GM13976 (cell line): ENCODE results near the gene YWHAE.
"Not testable (repeated sequence)": the region's sequence is repeated elsewhere in the genome, so short reads cannot be mapped to it uniquely, and the experiment has no call there.

ENCODE experiments used
- DNase-seq: peaks from one replicate; pipeline ENCODE4 v3.0.0; 2012; ENCODE audit warnings: low spot score
- in situ Hi-C: fragments of 300-500 bp; cut with MboI; formaldehyde crosslinking; loops from one replicate; pipeline ENCODE4 v1.12.0; 2022; ENCODE audit warnings: low sequenced_read_pairs, mixed read lengths, inconsistent platforms; ENCODE audit not compliant: unreplicated experiment
- TF ChIP-seq, protein P1 (sequence below): IDR thresholded peaks from 2 replicates; pipeline ENCODE4 v1.5.1; 2012; ENCODE audit warnings: borderline replicate concordance, mild to moderate bottlenecking; ENCODE audit not compliant: insufficient read depth; ENCODE audit errors: extremely low read depth, missing control alignments, control extremely low read depth

YWHAE gene

DNA sequence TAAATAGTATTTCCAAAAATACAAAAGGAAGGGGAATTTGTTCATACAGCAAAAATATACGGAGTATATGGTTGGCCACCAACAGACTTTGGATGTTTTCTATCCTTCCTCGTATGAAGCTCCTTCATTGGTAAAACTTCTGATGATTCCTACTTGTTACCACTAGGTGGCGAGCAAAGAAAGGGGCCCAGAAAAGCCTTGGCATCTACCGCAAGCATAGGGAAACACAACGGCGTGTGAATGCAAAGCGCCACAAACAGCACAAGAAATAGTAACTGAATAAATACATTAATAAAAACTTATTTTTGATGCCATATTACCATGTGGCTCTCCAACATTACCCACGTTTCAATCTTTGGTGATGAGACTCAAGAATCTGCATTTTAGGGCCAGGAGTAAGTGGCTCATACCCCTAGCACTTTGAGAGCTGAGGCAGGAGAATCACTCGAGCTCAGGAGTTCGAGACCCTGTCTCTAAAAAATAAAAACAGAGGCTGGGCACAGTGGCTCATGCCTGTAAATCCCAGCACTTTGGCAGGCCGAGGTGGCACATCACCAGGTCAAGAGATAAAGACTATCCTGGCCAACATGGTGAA, 34.5 kb downstream of the YWHAE start:
- in situ Hi-C loops, result no loop called here
- TF ChIP-seq, protein P1, sequence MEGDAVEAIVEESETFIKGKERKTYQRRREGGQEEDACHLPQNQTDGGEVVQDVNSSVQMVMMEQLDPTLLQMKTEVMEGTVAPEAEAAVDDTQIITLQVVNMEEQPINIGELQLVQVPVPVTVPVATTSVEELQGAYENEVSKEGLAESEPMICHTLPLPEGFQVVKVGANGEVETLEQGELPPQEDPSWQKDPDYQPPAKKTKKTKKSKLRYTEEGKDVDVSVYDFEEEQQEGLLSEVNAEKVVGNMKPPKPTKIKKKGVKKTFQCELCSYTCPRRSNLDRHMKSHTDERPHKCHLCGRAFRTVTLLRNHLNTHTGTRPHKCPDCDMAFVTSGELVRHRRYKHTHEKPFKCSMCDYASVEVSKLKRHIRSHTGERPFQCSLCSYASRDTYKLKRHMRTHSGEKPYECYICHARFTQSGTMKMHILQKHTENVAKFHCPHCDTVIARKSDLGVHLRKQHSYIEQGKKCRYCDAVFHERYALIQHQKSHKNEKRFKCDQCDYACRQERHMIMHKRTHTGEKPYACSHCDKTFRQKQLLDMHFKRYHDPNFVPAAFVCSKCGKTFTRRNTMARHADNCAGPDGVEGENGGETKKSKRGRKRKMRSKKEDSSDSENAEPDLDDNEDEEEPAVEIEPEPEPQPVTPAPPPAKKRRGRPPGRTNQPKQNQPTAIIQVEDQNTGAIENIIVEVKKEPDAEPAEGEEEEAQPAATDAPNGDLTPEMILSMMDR, result peak; percentile 75
- peak; percentile 76 for DNase-seq

DNA sequence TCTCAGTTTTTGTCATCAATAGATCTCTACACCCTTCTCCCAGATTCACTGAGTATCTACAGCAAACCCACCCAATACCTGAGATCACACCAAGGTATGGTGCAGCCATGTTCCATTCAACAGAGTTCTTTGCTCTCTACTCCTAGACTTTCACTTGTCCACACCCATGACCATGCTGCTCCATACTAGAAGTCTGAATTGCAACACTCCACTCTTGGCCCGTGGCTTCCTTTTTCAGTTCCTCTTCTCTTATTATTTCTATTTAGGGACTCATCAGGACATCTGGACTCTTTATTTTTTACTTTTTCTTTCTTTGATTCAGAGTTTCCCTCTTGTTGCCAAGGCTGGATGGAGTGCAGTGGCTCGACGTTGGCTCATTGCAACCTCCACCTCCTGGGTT, 37.1 kb downstream of the YWHAE start:
- TF ChIP-seq, protein P1, result no peak
- DNase-seq, result no peak
- in situ Hi-C loops, result no loop called here

DNA sequence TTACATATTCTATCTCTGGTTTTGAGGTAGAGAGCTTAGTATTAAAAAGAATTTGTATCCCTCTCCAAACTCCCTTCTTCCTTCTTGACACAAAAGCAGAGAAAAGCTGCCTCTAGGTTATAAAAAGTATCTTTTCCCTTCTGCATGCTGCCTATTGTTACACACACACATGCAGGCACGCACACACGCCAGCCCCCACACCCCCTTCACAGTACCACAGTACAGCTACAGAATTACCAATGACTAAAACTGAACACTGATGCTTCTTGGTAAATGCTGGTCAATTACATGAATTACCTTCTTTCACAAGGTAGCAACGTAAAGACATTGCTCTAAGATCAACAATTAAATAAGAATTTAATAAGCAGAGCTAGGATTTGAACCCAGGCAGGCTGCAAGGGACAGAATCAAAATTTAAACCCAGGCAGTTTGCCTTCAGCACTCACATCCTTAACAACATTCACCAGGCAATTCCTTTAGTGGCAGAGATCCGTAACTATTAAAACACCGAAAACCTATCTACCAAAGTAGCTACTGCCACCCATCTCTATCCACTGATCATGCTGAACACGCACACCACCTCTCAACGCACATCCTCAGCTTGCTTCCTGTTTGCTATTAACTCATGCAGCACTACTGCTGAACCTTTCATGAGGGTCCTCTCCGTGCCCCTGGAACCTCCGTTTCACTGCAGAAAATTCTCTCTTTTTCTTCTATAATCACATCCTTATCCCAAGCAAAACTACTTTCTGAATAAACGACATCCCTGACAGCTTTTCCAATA, 37.8 kb downstream of the YWHAE start:
- TF ChIP-seq, protein P1, result no peak
- no peak for DNase-seq
- in situ Hi-C loops, result no loop called here

DNA sequence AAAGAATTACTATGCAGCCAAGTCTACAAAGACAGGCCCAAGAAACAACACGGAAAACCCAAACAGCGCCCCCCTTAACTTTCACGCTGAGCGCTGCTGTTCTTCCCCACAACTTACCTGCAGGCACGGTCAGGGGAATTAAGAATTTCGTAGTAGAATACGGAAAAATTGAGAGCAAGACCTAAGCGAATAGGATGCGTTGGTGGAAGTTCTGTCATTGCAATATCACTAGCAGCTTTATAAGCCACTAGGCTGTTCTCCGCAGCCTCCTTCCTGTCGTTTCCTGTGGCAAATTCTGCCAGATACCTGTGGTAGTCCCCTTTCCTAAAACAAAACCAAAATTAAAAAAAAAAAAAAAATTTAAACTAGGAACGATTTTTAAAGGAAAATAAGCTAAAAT, 39.0 kb downstream of the YWHAE start:
- DNase-seq, result no peak
- in situ Hi-C loops, result no loop called here
- TF ChIP-seq, protein P1, result no peak

DNA sequence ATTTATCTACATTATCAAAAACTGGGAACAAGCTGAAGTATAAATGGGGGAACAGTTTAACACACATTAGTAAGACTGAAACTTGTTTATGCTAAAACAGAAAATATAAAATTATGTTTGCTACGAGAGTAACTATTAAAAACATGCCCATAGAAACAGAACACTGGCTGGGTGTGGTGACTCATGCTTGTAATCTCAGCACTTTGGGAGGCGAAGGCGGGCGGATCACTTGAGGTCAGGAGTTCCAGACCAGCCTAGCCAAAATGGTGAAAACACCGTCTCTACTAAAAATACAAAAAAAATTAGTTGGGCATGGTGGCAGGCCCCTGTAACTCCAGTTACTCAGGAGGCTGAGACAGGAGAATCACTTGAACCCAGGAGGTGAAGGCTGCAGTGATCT, 39.7 kb downstream of the YWHAE start:
- in situ Hi-C loops, DNase-seq: not testable (repeated sequence)

DNA sequence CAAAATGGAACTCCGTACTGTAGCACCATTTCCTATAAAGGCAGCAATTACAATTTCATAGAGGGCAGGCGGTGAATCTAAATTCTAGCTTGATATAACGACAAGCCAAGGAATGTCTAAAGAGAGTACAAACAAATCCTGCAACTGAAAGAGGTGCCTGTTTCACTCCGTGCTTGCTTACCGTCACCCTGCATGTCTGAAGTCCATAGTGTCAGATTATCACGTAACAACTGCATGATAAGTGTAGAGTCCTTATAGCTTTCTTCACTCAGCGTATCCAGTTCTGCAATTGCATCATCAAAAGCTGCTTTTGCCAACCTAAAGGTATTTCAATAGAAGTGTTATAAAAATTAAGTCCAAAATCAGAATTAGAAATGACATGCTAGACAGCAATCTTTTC, 46.0 kb downstream of the YWHAE start:
- TF ChIP-seq, protein P1, result no peak
- no peak for DNase-seq
- in situ Hi-C loops, result loop anchor here (10.0 kb wide), 1 partner anchor 161 kb away; the partner anchor contains the start of gene INPP5K

DNA sequence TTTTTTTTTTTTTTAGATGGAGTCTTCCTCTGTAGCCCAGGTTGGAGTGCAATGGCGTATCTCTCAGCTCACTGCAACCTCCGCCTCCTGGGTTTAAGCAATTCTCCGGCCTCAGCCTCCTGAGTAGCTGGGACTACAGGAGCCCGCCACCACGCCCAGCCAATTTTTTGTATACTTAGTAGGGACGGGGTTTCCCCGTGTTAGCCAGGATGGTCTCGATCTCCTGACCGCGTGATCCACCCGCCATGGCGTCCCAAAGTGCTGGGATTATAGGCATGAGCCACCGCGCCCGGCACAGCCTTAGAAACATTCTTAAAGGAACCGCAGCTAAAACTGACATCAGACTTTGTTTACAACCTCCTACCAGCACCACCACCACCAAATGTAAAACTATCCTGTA, 47.5 kb downstream of the YWHAE start:
- in situ Hi-C loops, result loop anchor here (10.0 kb wide), 1 partner anchor 162 kb away; the partner anchor contains the start of gene INPP5K
- not testable (repeated sequence) for DNase-seq
